Glomerular visceral epithelial cell (primary cell): ENCODE results near the gene XAGE3.
"Not testable (repeated sequence)": the region's sequence is repeated elsewhere in the genome, so short reads cannot be mapped to it uniquely, and the experiment has no call there.

Source experiments
- DNase-seq: peaks from one replicate; pipeline ENCODE4 v3.0.0-alpha.2; 2016; ENCODE audit errors: extremely low spot score

Gene XAGE3

GRCh38 chrX:52867610-52868348 is at the start of gene XAGE3:
TSS of gene XAGE3 (minus strand) at chrX:52868083. CDS start at chrX:52867133, 950 bp downstream.
- DNase-seq: no peak

GRCh38 chrX:52914704-52915103 is 46.8 kb upstream of the XAGE3 start:
- DNase-seq: not testable (repeated sequence)

- not testable (repeated sequence) for DNase-seq
Measured at GRCh38 chrX:52913681-52914080, 45.8 kb upstream of the XAGE3 start.

GRCh38 chrX:52909313-52909969 is 41.6 kb upstream of the XAGE3 start:
- DNase-seq: not testable (repeated sequence)

- not testable (repeated sequence) for DNase-seq
Measured at GRCh38 chrX:52907900-52908299, 40.0 kb upstream of the XAGE3 start.

- not testable (repeated sequence) for DNase-seq
Measured at GRCh38 chrX:52907137-52907536, 39.3 kb upstream of the XAGE3 start.

- DNase-seq: not testable (repeated sequence)
Measured at GRCh38 chrX:52906072-52906471, 38.2 kb upstream of the XAGE3 start.

- DNase-seq: not testable (repeated sequence)
Measured at GRCh38 chrX:52905531-52905930, 37.6 kb upstream of the XAGE3 start.

GRCh38 chrX:52896855-52897709 is 29.2 kb upstream of the XAGE3 start, which contains the start of gene FAM156B:
TSS of gene FAM156B (plus strand) at chrX:52897330. CDS start at chrX:52907226, 9,896 bp downstream.
- not testable (repeated sequence) for DNase-seq

- not testable (repeated sequence) for DNase-seq
Measured at GRCh38 chrX:52896438-52896837, 28.6 kb upstream of the XAGE3 start.

- DNase-seq: not testable (repeated sequence)
Measured at GRCh38 chrX:52888090-52888489, 20.2 kb upstream of the XAGE3 start.

- not testable (repeated sequence) for DNase-seq
Measured at GRCh38 chrX:52887459-52887858, 19.6 kb upstream of the XAGE3 start.

- DNase-seq: not testable (repeated sequence)
Measured at GRCh38 chrX:52876386-52876785, 8.5 kb upstream of the XAGE3 start.

- not testable (repeated sequence) for DNase-seq
Measured at GRCh38 chrX:52875436-52875835, 7.6 kb upstream of the XAGE3 start.

- DNase-seq: no peak
Measured at GRCh38 chrX:52874661-52875060, 6.8 kb upstream of the XAGE3 start.

- not testable (repeated sequence) for DNase-seq
Measured at GRCh38 chrX:52873825-52874224, 5.9 kb upstream of the XAGE3 start.

GRCh38 chrX:52870046-52870445 is 2.2 kb upstream of the XAGE3 start:
- DNase-seq: peak; percentile 17

GRCh38 chrX:52865343-52865998 is 2.4 kb downstream of the XAGE3 start:
- no peak for DNase-seq

GRCh38 chrX:52856991-52857525 is 10.8 kb downstream of the XAGE3 start:
- DNase-seq: not testable (repeated sequence)

GRCh38 chrX:52852110-52852860 is 15.6 kb downstream of the XAGE3 start:
- no peak for DNase-seq
